Spleen (tissue), 11 donors: ENCODE measurements around the gene ERC2. TPM values are rescaled to one million over a fixed set of nuclear protein-coding genes. Genes with fewer than 3 reads are reported as not detected.

Source experiments
- DNase-seq: peaks from one replicate; pipeline ENCODE4 v3.0.0-alpha.2; 2020
- H3K27ac ChIP-seq, 8 donors: fragments of 200-600 bp; sonication (generic) in 7 of 8; 1 replicate in 4 of 8; 2 replicates in 4 of 8; pipeline versions ENCODE4 v1.5.0 to v1.8.0; 2016 to 2021; ENCODE audit warnings: inconsistent platforms in 4 of 8, mild to moderate bottlenecking in 4 of 8, moderate library complexity in 1 of 8
- H3K27me3 ChIP-seq, 7 donors: fragments of 200-600 bp; sonication (generic) in 6 of 7; replicated peaks in 1 of 7; 1 replicate in 4 of 7; 2 replicates in 3 of 7; pipeline versions ENCODE4 v1.5.0 to v1.8.0; 2016 to 2021; ENCODE audit warnings: inconsistent platforms in 3 of 7, mild to moderate bottlenecking in 1 of 7
- H3K36me3 ChIP-seq, 6 donors: fragments of 200-600 bp; sonication (generic) in 5 of 6; 1 replicate in 4 of 6; 2 replicates in 2 of 6; pipeline versions ENCODE4 v1.5.0 to v1.8.0; 2016 to 2021; ENCODE audit warnings: inconsistent platforms in 2 of 6
- H3K4me1 ChIP-seq, 6 donors: fragments of 200-600 bp; sonication (generic) in 5 of 6; 1 replicate in 3 of 6; 2 replicates in 3 of 6; pipeline versions ENCODE4 v1.5.0 to v1.8.0; 2016 to 2021; ENCODE audit warnings: inconsistent platforms in 3 of 6
- H3K4me3 ChIP-seq, 8 donors: fragments of 200-600 bp; sonication (generic) in 7 of 8; 1 replicate in 4 of 8; 2 replicates in 4 of 8; pipeline versions ENCODE4 v1.5.0 to v1.8.0; 2016 to 2021; ENCODE audit warnings: inconsistent platforms in 4 of 8, mild to moderate bottlenecking in 4 of 8, moderate library complexity in 2 of 8
- H3K9me3 ChIP-seq, 8 donors: fragments of 200-600 bp; sonication (generic) in 7 of 8; 1 replicate in 4 of 8; 2 replicates in 4 of 8; pipeline versions ENCODE4 v1.5.0 to v1.8.0; 2016 to 2021; ENCODE audit warnings: inconsistent platforms in 4 of 8
- CTCF ChIP-seq, 11 experiments: fragments of 200-600 bp in 7 of 11; fragments of 450-650 bp in 4 of 11; sonication (generic) in 4 of 11; IDR thresholded peaks in 8 of 11; conservative IDR thresholded peaks in 3 of 11; 1 replicate in 7 of 11; 2 replicates in 4 of 11; pipeline versions ENCODE4 v1.4.0 to v1.8.0; 2016 to 2021; ENCODE audit warnings: antibody characterized with exemption in 11 of 11, inconsistent platforms in 4 of 11, mild to moderate bottlenecking in 1 of 11
- POLR2A ChIP-seq, 3 donors: fragments of 450-650 bp; IDR thresholded peaks; one replicate each; pipeline ENCODE4 v1.5.1; 2017; ENCODE audit warnings: antibody characterized with exemption in 3 of 3, mild to moderate bottlenecking in 1 of 3
- POLR2AphosphoS5 ChIP-seq, 3 donors: sonication (generic); formaldehyde crosslinking; IDR thresholded peaks; one replicate each; pipeline ENCODE4 v1.5.1; 2017; ENCODE audit warnings: antibody characterized with exemption in 3 of 3
- WGBS, 5 donors: extraction: QIAGEN DNeasy Blood & Tissue Kit in 3 of 5; methylation state at CpG; one replicate each; pipeline versions ENCODE4 v1.1.5 to v1.1.7; 2013 to 2018; 5-methylcytosine and 5-hydroxymethylcytosine counted together
- intact Hi-C: fragments of 100-400 bp; cut with DNase I; formaldehyde crosslinking; loops from one replicate; pipeline ENCODE4 v1.15.0; 2023; ENCODE audit warnings: low total_unique reads
- polyA plus RNA-seq, 3 donors: library from polyadenylated mRNA; stranded (reverse); fragments of 200-250 nt; gene quantifications; one replicate each; pipeline ENCODE4 v1.2.1, GENCODE V29; 2013
- total RNA-seq, 7 donors: library from RNA; depleted of rRNA in 3 of 7; stranded (reverse); fragments of >200 nt in 3 of 7; fragmentation: NEBNext Ultra II Directional in 4 of 7; extraction: Animal tissue kit (Norgen Biotek cat#: 25700) in 4 of 7; gene quantifications; one replicate each; pipeline versions ENCODE4 v1.1.0 to v1.2.1, GENCODE V29; 2016 to 2021
- donor health status: healthy with polysubstance abuse.
- donor health status: DM: no; HTN: no; CAD: no; lungs with moderate emphysema.
- donor health status: DM: no; HTN: no; CAD: no.
- donor health status: Bipolar disorder and iron deficiency.
- donor health status: healthy.
- donor health status: DM: no; HTN: no; CAD: no.
- donor health status: DM: yes; HTN: yes; CAD: no.

Gene ERC2
- total and polyA plus RNA-seq, 10 donors: 0.04 to 4.9 (median 0.39) TPM

- 73 to 81% (median 77%) methylated on average over 7 of the region's 7 CpGs for WGBS, 5 donors
- Histone ChIP-seq H3K27me3 (no peaks in the 10 kb centered on the region), H3K36me3 (no peaks in the 10 kb centered on the region), H3K4me1 (peaks cover 0 to 8% (median 0%) of the 10 kb centered on the region in 6 donors), H3K4me3 (no peak overlapping the region), H3K9me3 (no peaks in the 10 kb centered on the region), H3K27ac (no peak overlapping the region)
- intact Hi-C loops: no loop called here
- DNase-seq: no peak
- TF ChIP-seq POLR2A (IDR thresholded peaks at IDR 0.05) (no peak), CTCF (IDR thresholded peaks at IDR 0.05 in 8 of 11, conservative IDR thresholded peaks at IDR 0.05 in 3 of 11) (no peak), POLR2AphosphoS5 (IDR thresholded peaks at IDR 0.05) (no peak)
Measured at GRCh38 chr3:55654123-55654760, 814.0 kb downstream of the ERC2 start.

GRCh38 chr3:55651011-55651410 is 817.3 kb downstream of the ERC2 start:
- intact Hi-C loops: no loop called here
- no peak for DNase-seq
- Histone ChIP-seq H3K4me3 (no peak overlapping the region), H3K9me3 (no peaks in the 10 kb centered on the region), H3K27me3 (no peaks in the 10 kb centered on the region), H3K36me3 (no peaks in the 10 kb centered on the region), H3K27ac (no peak overlapping the region), H3K4me1 (no peaks in the 10 kb centered on the region)
- WGBS, 5 donors: 90 to 100% (median 95%) methylated on average over 2 to 3 of the region's 3 CpGs
- TF ChIP-seq POLR2AphosphoS5 (IDR thresholded peaks at IDR 0.05): no peak
- no peak for TF ChIP-seq POLR2A (IDR thresholded peaks at IDR 0.05)
- no peak for TF ChIP-seq CTCF (IDR thresholded peaks at IDR 0.05 in 8 of 11, conservative IDR thresholded peaks at IDR 0.05 in 3 of 11)

GRCh38 chr3:55650011-55650410 is 818.3 kb downstream of the ERC2 start:
- 79 to 94% (median 88%) methylated on average over 4 of the region's 4 CpGs for WGBS, 5 donors
- TF ChIP-seq POLR2A (IDR thresholded peaks at IDR 0.05): no peak
- TF ChIP-seq CTCF (IDR thresholded peaks at IDR 0.05 in 8 of 11, conservative IDR thresholded peaks at IDR 0.05 in 3 of 11): no peak
- TF ChIP-seq POLR2AphosphoS5 (IDR thresholded peaks at IDR 0.05): no peak
- Histone ChIP-seq H3K27ac (no peak overlapping the region), H3K9me3 (no peaks in the 10 kb centered on the region), H3K4me1 (no peaks in the 10 kb centered on the region), H3K27me3 (no peaks in the 10 kb centered on the region), H3K36me3 (no peaks in the 10 kb centered on the region), H3K4me3 (no peak overlapping the region)
- DNase-seq: no peak
- intact Hi-C loops: no loop called here

GRCh38 chr3:55649554-55649953 is 818.7 kb downstream of the ERC2 start:
- Histone ChIP-seq H3K27me3 (no peaks in the 10 kb centered on the region), H3K4me1 (no peaks in the 10 kb centered on the region), H3K9me3 (no peaks in the 10 kb centered on the region), H3K4me3 (no peak overlapping the region), H3K27ac (no peak overlapping the region), H3K36me3 (no peaks in the 10 kb centered on the region)
- no peak for DNase-seq
- intact Hi-C loops: no loop called here
- TF ChIP-seq POLR2A (IDR thresholded peaks at IDR 0.05) (no peak), CTCF (IDR thresholded peaks at IDR 0.05 in 8 of 11, conservative IDR thresholded peaks at IDR 0.05 in 3 of 11) (no peak), POLR2AphosphoS5 (IDR thresholded peaks at IDR 0.05) (no peak)
- 70 to 80% (median 76%) methylated on average over 6 of the region's 6 CpGs for WGBS, 5 donors
